Vagina (tissue), 2 donors: ENCODE results near the gene ALKBH5.

Experiments used
- CTCF ChIP-seq, 3 experiments: fragments of 450-650 bp in 2 of 3; fragments of 200-600 bp in 1 of 3; sonication (generic) in 1 of 3; IDR thresholded peaks; one replicate each; pipeline ENCODE4 v1.5.1; 2017 to 2019; ENCODE audit warnings: antibody characterized with exemption in 3 of 3, mild to moderate bottlenecking in 2 of 3, moderate library complexity in 2 of 3
- POLR2A ChIP-seq, 2 donors: fragments of 450-650 bp; IDR thresholded peaks; one replicate each; pipeline ENCODE4 v1.6.1; 2017; ENCODE audit warnings: antibody characterized with exemption in 2 of 2, mild to moderate bottlenecking in 2 of 2, moderate library complexity in 2 of 2
- POLR2AphosphoS5 ChIP-seq, 2 donors: sonication (generic); formaldehyde crosslinking; IDR thresholded peaks; one replicate each; pipeline ENCODE4 v1.9.0; 2017; ENCODE audit warnings: antibody characterized with exemption in 2 of 2, mild to moderate bottlenecking in 2 of 2, low read depth in 1 of 2; ENCODE audit not compliant: insufficient read depth in 1 of 2

GRCh38 chr17:18142417-18142816 is 41.2 kb upstream of the ALKBH5 start:
- no peak for TF ChIP-seq CTCF (IDR thresholded peaks at IDR 0.05)
- no peak for TF ChIP-seq POLR2AphosphoS5 (IDR thresholded peaks at IDR 0.05; ENCODE audit: insufficient read depth in 1 of 2, low read depth in 1 of 2)
- no peak for TF ChIP-seq POLR2A (IDR thresholded peaks at IDR 0.05)
